Neural progenitor cell (in vitro differentiated cells): ENCODE data around the gene PLOD1. TPM values are rescaled to one million over a fixed set of nuclear protein-coding genes. Genes with fewer than 3 reads are reported as not detected.
A peak's percentile ranks its signal among the peaks of the same experiment; 100 is the strongest.
"Not testable (repeated sequence)": the region's sequence is repeated elsewhere in the genome, so short reads cannot be mapped to it uniquely, and the experiment has no call there.

Experiments
- DNase-seq: peaks from one replicate; pipeline ENCODE4 v3.0.0-alpha.2; 2016; ENCODE audit warnings: low spot score
- H2AFZ ChIP-seq: fragments of 200-600 bp; sonication (generic); replicated peaks from 2 replicates; pipeline ENCODE4 v1.6.1; 2016; ENCODE audit warnings: antibody characterized with exemption
- H3F3A ChIP-seq: fragments of 200-600 bp; sonication (generic); 2 replicates; pipeline ENCODE4 v1.6.1; 2016; ENCODE audit warnings: antibody characterized with exemption, low read depth
- H3K27ac ChIP-seq: fragments of 200-600 bp; sonication (generic); 2 replicates; pipeline ENCODE4 v1.5.1; 2016; ENCODE audit warnings: mild to moderate bottlenecking
- H3K27me3 ChIP-seq: fragments of 200-600 bp; sonication (generic); 2 replicates; pipeline ENCODE4 v1.6.1; 2016; ENCODE audit warnings: mild to moderate bottlenecking, moderate library complexity
- H3K36me3 ChIP-seq: fragments of 200-600 bp; sonication (generic); 2 replicates; pipeline ENCODE4 v1.5.1; 2016
- H3K4me1 ChIP-seq: fragments of 200-600 bp; sonication (generic); 2 replicates; pipeline ENCODE4 v1.6.1; 2016; ENCODE audit warnings: mixed run types
- H3K4me2 ChIP-seq: fragments of 200-600 bp; sonication (generic); 2 replicates; pipeline ENCODE4 v1.6.1; 2016
- H3K4me3 ChIP-seq: fragments of 200-600 bp; sonication (generic); 2 replicates; pipeline ENCODE4 v1.5.1; 2016
- H3K79me2 ChIP-seq: fragments of 200-600 bp; sonication (generic); 2 replicates; pipeline ENCODE4 v1.6.1; 2016; ENCODE audit warnings: low read depth
- H3K9ac ChIP-seq: fragments of 200-600 bp; sonication (generic); 2 replicates; pipeline ENCODE4 v1.6.1; 2016
- H3K9me3 ChIP-seq: fragments of 200-600 bp; sonication (generic); 2 replicates; pipeline ENCODE4 v1.5.1; 2016; ENCODE audit warnings: low read depth
- H4K20me1 ChIP-seq: fragments of 200-600 bp; sonication (generic); 2 replicates; pipeline ENCODE4 v1.6.1; 2016; ENCODE audit warnings: low read depth
- H3K27ac Mint-ChIP-seq: 3 replicates; pipeline ENCODE4 v1.8.0; 2021; ENCODE audit warnings: mixed read lengths
- H3K27me3 Mint-ChIP-seq: 2 replicates; pipeline ENCODE4 v1.8.0; 2022; ENCODE audit warnings: low read depth, mild to moderate bottlenecking, inconsistent platforms, moderate library complexity, mixed read lengths; ENCODE audit not compliant: insufficient read depth
- H3K36me3 Mint-ChIP-seq: 3 replicates; pipeline ENCODE4 v1.8.0; 2021; ENCODE audit warnings: mixed read lengths
- H3K4me1 Mint-ChIP-seq: 3 replicates; pipeline ENCODE4 v1.8.0; 2021; ENCODE audit warnings: mixed read lengths
- H3K4me3 Mint-ChIP-seq: 3 replicates; pipeline ENCODE4 v1.8.0; 2021; ENCODE audit warnings: mild to moderate bottlenecking, moderate library complexity, mixed read lengths
- H3K9me3 Mint-ChIP-seq: 3 replicates; pipeline ENCODE4 v1.8.0; 2020; ENCODE audit warnings: mixed read lengths
- EZH2 ChIP-seq: fragments of 200-600 bp; sonication (generic); IDR thresholded peaks from 2 replicates; pipeline ENCODE4 v1.6.1; 2017; ENCODE audit warnings: antibody characterized with exemption, mild to moderate bottlenecking, moderate library complexity
- EZH2phosphoT487 ChIP-seq: fragments of 200-600 bp; sonication (generic); IDR thresholded peaks from 2 replicates; pipeline ENCODE4 v1.6.1; 2017; ENCODE audit warnings: antibody characterized with exemption
- total RNA-seq: library from RNA; depleted of rRNA; stranded (reverse); fragments of >200 nt; gene quantifications from 2 replicates; pipeline ENCODE4 v1.2.3, GENCODE V29; 2015; ENCODE audit warnings: low replicate concordance
- TF ChIP-seq, protein P1 (sequence below): fragments of 200-600 bp; sonication (generic); IDR thresholded peaks from 2 replicates; pipeline ENCODE4 v1.5.1; 2017; ENCODE audit warnings: antibody characterized with exemption, mild to moderate bottlenecking

Gene PLOD1
- total RNA-seq, 1 donor from 2014 or later = 27.2 TPM

DNA sequence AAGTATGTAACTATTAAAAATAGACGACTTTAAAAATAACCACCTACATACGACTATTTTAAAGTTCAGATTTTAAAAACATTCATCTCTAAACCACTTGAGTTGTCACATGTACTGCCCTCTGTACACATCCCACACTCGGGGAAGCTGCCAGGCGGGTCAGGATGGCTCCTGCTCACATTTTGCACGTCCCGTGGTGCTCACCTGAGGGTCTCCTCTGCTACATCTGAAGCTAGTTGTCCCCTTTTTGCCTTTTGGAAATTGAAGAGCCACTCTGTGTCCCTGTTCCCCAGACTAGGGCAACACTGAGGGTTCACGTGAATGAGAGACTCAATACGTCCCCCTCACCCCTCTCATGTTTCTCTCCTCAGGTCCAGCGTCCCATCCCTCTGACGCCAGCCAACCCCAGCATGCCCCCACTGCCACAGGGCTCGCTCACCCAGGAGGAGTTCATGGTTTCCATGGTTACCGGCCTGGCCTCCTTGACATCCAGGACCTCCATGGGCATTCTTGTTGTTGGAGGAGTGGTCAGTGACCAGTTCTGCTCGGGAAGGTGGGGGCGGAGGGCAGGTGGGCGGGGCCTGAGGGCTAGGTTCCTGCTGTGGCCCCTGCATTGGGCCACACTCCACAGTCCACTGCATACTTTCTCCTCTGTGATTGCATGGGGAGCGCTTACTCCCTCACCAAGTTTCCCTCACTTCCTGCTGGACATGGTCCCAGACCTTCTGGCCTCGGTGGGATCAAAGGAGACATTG is 71.8 kb downstream of the PLOD1 start:
- peaks cover 16% of the 10 kb centered on the region for H3K4me1 Mint-ChIP-seq
- Histone ChIP-seq H3K9me3 (no peaks in the 10 kb centered on the region), H3F3A (peaks cover 5% of the 10 kb centered on the region), H3K27me3 (no peaks in the 10 kb centered on the region), H4K20me1 (no peaks in the 10 kb centered on the region), H3K79me2 (no peaks in the 10 kb centered on the region), H3K36me3 (no peaks in the 10 kb centered on the region), H3K4me1 (no peaks in the 10 kb centered on the region), H2AFZ (no peak overlapping the region), H3K4me2 (no peak overlapping the region), H3K9ac (no peak overlapping the region), H3K4me3 (no peak overlapping the region), H3K27ac (no peak overlapping the region)
- DNase-seq = no peak
- peaks cover 52% of the 10 kb centered on the region for H3K36me3 Mint-ChIP-seq
- H3K27me3 Mint-ChIP-seq = peaks cover 3% of the 10 kb centered on the region
- TF ChIP-seq EZH2 = no peak
- TF ChIP-seq, protein P1, sequence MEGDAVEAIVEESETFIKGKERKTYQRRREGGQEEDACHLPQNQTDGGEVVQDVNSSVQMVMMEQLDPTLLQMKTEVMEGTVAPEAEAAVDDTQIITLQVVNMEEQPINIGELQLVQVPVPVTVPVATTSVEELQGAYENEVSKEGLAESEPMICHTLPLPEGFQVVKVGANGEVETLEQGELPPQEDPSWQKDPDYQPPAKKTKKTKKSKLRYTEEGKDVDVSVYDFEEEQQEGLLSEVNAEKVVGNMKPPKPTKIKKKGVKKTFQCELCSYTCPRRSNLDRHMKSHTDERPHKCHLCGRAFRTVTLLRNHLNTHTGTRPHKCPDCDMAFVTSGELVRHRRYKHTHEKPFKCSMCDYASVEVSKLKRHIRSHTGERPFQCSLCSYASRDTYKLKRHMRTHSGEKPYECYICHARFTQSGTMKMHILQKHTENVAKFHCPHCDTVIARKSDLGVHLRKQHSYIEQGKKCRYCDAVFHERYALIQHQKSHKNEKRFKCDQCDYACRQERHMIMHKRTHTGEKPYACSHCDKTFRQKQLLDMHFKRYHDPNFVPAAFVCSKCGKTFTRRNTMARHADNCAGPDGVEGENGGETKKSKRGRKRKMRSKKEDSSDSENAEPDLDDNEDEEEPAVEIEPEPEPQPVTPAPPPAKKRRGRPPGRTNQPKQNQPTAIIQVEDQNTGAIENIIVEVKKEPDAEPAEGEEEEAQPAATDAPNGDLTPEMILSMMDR = no peak
- TF ChIP-seq EZH2phosphoT487 = no peak
- peak overlapping the region; percentile 91 for H3K27ac Mint-ChIP-seq
- H3K4me3 Mint-ChIP-seq = no peak overlapping the region
- no peaks in the 10 kb centered on the region for H3K9me3 Mint-ChIP-seq

DNA sequence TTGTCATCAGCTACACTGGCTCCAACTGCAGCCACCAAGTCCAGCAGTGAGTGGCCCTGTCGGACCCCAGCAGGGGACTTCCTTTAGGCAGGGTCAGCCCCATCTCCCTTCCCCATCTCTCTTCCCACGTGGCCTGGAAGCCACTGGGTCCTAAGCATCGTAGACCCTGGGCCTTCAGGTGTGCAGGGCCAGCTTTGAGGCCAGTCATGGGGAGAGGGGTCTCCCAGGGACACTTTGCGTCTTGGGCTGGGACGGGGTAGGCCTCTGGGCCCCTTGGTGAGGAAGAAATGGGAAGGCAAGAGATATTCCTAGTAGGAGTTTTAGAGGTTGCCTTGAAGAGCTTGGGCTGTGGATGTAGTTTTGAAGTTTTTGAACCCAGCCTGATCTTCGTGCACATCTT is 72.7 kb downstream of the PLOD1 start:
- Mint-ChIP-seq H3K36me3 (peaks cover 54% of the 10 kb centered on the region), H3K27ac (no peak overlapping the region), H3K4me1 (peaks cover 16% of the 10 kb centered on the region), H3K9me3 (no peaks in the 10 kb centered on the region), H3K4me3 (no peak overlapping the region), H3K27me3 (peaks cover 3% of the 10 kb centered on the region)
- DNase-seq = no peak
- Histone ChIP-seq H4K20me1 (no peaks in the 10 kb centered on the region), H3K36me3 (no peaks in the 10 kb centered on the region), H3F3A (no peaks in the 10 kb centered on the region), H3K4me3 (no peak overlapping the region), H3K9me3 (no peaks in the 10 kb centered on the region), H3K4me1 (no peaks in the 10 kb centered on the region), H2AFZ (no peak overlapping the region), H3K9ac (no peak overlapping the region), H3K27me3 (no peaks in the 10 kb centered on the region), H3K4me2 (no peak overlapping the region), H3K79me2 (no peaks in the 10 kb centered on the region), H3K27ac (no peak overlapping the region)
- TF ChIP-seq, protein P1 = no peak
- TF ChIP-seq EZH2 (no peak), EZH2phosphoT487 (no peak)

DNA sequence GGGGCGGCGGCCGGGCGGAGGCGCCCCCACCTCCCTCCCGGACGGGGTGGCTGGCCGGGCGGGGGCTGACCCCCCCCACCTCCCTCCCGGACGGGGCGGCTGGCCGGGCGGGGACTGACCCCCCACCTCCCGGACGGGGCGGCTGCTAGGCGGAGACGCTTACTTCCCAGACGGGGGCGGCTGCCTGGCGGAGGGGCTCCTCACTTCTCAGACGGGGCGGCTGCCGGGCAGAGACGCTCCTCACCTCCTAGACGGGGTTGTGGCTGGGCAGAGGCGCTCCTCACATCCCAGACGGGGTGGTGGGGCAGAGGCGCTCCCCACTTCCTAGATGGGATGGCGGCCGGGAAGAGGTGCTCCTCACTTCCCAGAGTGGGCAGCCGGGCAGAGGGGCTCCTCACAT is 73.8 kb downstream of the PLOD1 start:
- not testable (repeated sequence) for H3K4me1 ChIP-seq, H2AFZ ChIP-seq, H3K36me3 ChIP-seq, H3K27me3 ChIP-seq, H3K4me3 Mint-ChIP-seq, H3K9me3 Mint-ChIP-seq, H3K27ac ChIP-seq, H3K4me2 ChIP-seq, H3F3A ChIP-seq, H3K9me3 ChIP-seq, H3K9ac ChIP-seq, H3K27ac Mint-ChIP-seq, H3K4me3 ChIP-seq, DNase-seq, H3K79me2 ChIP-seq, H3K27me3 Mint-ChIP-seq, H4K20me1 ChIP-seq
- peaks cover 48% of the 10 kb centered on the region for H3K36me3 Mint-ChIP-seq
- H3K4me1 Mint-ChIP-seq = peaks cover 21% of the 10 kb centered on the region

DNA sequence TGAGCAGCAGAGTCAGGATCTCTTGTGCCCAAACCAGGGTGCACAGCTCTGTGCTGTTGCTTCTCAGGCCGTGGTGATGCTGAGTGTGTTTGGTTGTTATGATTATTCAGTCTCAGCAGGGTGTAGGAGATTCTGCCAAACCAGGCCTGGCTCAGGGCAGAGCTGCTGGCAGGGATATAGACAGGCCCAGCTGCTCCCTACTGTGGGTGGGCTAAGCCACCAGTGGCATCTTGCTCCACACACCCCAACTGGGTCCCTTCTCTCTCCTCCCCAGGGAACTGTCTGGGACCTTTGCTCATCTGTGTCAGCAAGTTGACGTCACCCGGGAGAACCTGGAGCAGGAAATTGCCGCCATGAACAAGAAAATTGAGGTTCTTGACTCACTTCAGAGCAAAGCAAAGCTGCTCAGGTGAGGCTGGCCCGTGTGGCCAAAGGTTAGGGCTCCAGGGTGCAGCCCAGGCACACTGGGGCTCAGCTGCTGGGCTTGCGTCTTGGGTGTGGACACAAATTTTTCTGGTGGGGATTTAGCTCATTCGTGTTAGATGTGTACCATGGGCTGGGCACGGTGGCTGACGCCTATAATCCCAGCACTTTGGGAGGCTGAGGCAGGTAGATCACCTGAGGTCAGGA is 74.9 kb downstream of the PLOD1 start:
- H3K36me3 ChIP-seq = no peaks in the 10 kb centered on the region
- H3K27me3 ChIP-seq = no peaks in the 10 kb centered on the region
- no peak overlapping the region for H2AFZ ChIP-seq
- peaks cover 2% of the 10 kb centered on the region for H3F3A ChIP-seq
- Mint-ChIP-seq H3K9me3 (no peaks in the 10 kb centered on the region), H3K36me3 (peaks cover 41% of the 10 kb centered on the region), H3K27ac (no peak overlapping the region), H3K4me3 (no peak overlapping the region), H3K27me3 (peaks cover 3% of the 10 kb centered on the region), H3K4me1 (peaks cover 26% of the 10 kb centered on the region)
- no peaks in the 10 kb centered on the region for H3K79me2 ChIP-seq
- no peaks in the 10 kb centered on the region for H4K20me1 ChIP-seq
- DNase-seq = no peak
- no peak for TF ChIP-seq EZH2
- TF ChIP-seq, protein P1 = no peak
- TF ChIP-seq EZH2phosphoT487 = no peak
- no peaks in the 10 kb centered on the region for H3K4me1 ChIP-seq
- H3K27ac ChIP-seq = no peak overlapping the region
- H3K9me3 ChIP-seq = no peaks in the 10 kb centered on the region
- no peak overlapping the region for H3K9ac ChIP-seq
- no peak overlapping the region for H3K4me3 ChIP-seq
- no peak overlapping the region for H3K4me2 ChIP-seq
